ENCODE results near the gene UBE2O. TPM values are rescaled to one million over a fixed set of nuclear protein-coding genes. Genes with fewer than 3 reads are reported as not detected.
"Not testable (repeated sequence)": the region's sequence is repeated elsewhere in the genome, so short reads cannot be mapped to it uniquely, and the experiment has no call there.

Gene UBE2O
- total RNA-seq, 1 donor from 2014 or later = 20.9 TPM

DNA sequence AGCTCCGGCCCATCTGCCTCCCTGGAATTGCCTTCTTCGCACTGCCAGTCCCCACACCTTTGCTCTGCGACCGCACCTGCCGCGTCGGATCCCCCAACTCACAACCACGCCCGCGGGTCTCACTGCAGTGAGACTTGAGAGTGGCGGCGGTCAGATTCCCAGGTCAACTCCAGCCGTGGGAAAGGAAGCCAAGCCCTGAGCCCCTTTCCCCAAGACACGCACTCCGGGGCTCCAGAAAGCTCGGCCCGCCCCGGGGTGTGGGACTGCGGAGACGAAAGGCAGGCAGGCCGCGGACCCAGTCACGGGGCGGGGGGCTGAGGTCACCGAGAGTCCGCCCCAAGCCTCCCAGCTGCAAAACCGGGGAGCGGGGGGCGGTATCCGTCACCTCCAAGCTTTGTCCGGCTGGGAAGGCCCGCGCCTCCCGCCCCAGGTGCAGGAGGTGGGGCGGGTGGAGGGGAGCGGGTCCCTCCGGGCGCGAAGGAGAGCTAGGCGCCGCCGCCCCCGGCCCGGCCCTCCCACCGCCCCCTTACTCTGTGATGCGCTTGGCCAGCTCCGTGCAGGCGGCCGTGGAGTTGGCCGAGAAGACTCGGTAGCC lies 99.9 kb downstream of the UBE2O start:
- H3K27ac ChIP-seq (ENCODE audit: low read depth, low read length) = peak overlapping the region; percentile 93
- peak overlapping the region; percentile 70 to 95 (median 93) for H3K4me3 ChIP-seq (ENCODE audit: low read length in 3 of 3)
- H3K9ac ChIP-seq (ENCODE audit: low read depth in 1 of 3, low read length in 3 of 3) = peak overlapping the region; percentile 81 to 95 (median 87)
- no peaks in the 10 kb centered on the region for H3K36me3 ChIP-seq (ENCODE audit: control insufficient read depth in 3 of 3, insufficient read depth in 3 of 3, low read length in 3 of 3)
- no peaks in the 10 kb centered on the region for H3K9me3 ChIP-seq (ENCODE audit: control insufficient read depth in 3 of 3, low read length in 3 of 3)
- no peaks in the 10 kb centered on the region for H3K27me3 ChIP-seq (ENCODE audit: control insufficient read depth in 3 of 3, insufficient read depth in 3 of 3, low read length in 3 of 3)
- H3K4me1 ChIP-seq (ENCODE audit: control insufficient read depth in 3 of 3, insufficient read depth in 3 of 3, low read length in 3 of 3) = peaks cover 7 to 9% (median 9%) of the 10 kb centered on the region in 3 donors

DNA sequence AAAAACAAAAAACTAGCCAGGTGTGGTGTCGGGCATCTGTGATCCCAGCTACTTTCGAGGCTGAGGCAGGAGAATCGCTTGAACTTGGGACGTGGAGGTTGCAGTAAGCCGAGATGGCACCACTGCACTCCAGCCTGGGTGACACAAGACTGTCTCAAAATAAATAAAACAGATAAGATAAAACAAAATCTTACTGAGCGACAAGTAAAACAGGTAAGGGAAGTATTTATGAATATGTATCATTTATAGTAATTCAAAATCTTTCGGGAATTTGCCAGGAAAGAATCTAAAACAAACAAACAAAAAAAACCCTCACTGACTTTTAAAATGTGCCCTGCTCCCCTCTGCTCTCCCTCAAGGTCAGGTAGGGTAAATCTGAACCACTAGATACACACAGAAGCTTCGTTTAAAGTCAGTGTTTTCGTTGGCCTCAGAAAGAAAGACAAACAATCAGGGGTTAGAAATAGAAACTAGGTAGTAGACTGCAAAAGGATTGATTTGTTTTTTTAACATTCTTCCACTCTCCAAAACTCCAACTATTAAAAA lies 101.4 kb downstream of the UBE2O start:
- no peak overlapping the region for H3K9ac ChIP-seq (ENCODE audit: low read depth in 1 of 3, low read length in 3 of 3)
- H3K36me3 ChIP-seq (ENCODE audit: control insufficient read depth in 3 of 3, insufficient read depth in 3 of 3, low read length in 3 of 3) = peaks cover 4 to 9% (median 5%) of the 10 kb centered on the region in 3 donors
- peaks cover 7 to 9% (median 9%) of the 10 kb centered on the region in 3 donors for H3K4me1 ChIP-seq (ENCODE audit: control insufficient read depth in 3 of 3, insufficient read depth in 3 of 3, low read length in 3 of 3)
- no peaks in the 10 kb centered on the region for H3K9me3 ChIP-seq (ENCODE audit: control insufficient read depth in 3 of 3, low read length in 3 of 3)
- H3K4me3 ChIP-seq (ENCODE audit: low read length in 3 of 3) = no peak overlapping the region
- H3K27ac ChIP-seq (ENCODE audit: low read depth, low read length) = no peak overlapping the region
- no peaks in the 10 kb centered on the region for H3K27me3 ChIP-seq (ENCODE audit: control insufficient read depth in 3 of 3, insufficient read depth in 3 of 3, low read length in 3 of 3)

DNA sequence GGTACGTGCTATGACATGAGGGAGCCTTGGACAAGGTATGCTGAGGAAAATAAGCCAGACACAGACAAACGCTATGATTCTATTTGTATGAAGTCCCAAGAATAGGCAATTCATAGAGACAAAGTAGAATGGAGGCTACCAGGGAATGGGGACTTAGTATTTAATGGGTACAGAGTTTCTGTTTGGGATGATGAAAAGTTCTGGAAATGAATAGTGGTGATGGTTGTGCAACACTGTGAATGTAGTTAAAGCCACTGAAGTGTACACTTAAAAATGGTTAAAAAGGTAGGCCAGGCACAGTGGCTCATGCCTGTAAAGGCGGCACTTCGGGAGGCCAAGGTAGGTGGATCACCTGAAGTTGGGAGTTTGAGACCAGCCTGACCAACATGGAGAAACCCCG lies 102.5 kb downstream of the UBE2O start:
- Histone ChIP-seq H3K27me3 (ENCODE audit: control insufficient read depth in 3 of 3, insufficient read depth in 3 of 3, low read length in 3 of 3) (no peaks in the 10 kb centered on the region), H3K4me3 (ENCODE audit: low read length in 3 of 3) (no peak overlapping the region), H3K36me3 (ENCODE audit: control insufficient read depth in 3 of 3, insufficient read depth in 3 of 3, low read length in 3 of 3) (peaks cover 10 to 17% (median 13%) of the 10 kb centered on the region in 3 donors), H3K9ac (ENCODE audit: low read depth in 1 of 3, low read length in 3 of 3) (no peak overlapping the region), H3K27ac (ENCODE audit: low read depth, low read length) (no peak overlapping the region), H3K9me3 (ENCODE audit: control insufficient read depth in 3 of 3, low read length in 3 of 3) (no peaks in the 10 kb centered on the region), H3K4me1 (ENCODE audit: control insufficient read depth in 3 of 3, insufficient read depth in 3 of 3, low read length in 3 of 3) (peaks cover 7 to 9% (median 9%) of the 10 kb centered on the region in 3 donors)

DNA sequence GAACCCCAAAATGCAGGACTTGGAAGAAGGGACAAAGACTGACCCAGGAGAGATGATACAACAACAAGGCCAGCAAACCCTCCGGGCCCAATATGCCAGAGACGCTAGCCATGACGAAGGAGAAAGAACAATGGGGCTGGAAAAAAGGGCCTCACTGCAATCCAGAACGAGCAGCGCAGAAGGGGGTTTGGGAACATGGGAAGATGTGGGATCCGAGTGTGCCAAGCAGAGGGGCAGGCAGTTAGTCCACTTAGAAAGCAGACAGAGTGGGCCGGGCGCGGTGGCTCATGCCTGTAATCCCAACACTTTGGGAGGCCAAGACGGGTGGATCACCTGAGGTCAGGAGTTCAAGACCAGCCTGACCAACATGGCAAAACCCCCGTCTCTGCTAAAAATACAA lies 106.0 kb downstream of the UBE2O start:
- H3K9ac ChIP-seq (ENCODE audit: low read depth in 1 of 3, low read length in 3 of 3); H3K27ac ChIP-seq (ENCODE audit: low read depth, low read length); H3K4me1 ChIP-seq (ENCODE audit: control insufficient read depth in 3 of 3, insufficient read depth in 3 of 3, low read length in 3 of 3); H3K9me3 ChIP-seq (ENCODE audit: control insufficient read depth in 3 of 3, low read length in 3 of 3); H3K4me3 ChIP-seq (ENCODE audit: low read length in 3 of 3); H3K27me3 ChIP-seq (ENCODE audit: control insufficient read depth in 3 of 3, insufficient read depth in 3 of 3, low read length in 3 of 3): not testable (repeated sequence)
- peaks cover 19 to 29% (median 23%) of the 10 kb centered on the region in 3 donors for H3K36me3 ChIP-seq (ENCODE audit: control insufficient read depth in 3 of 3, insufficient read depth in 3 of 3, low read length in 3 of 3)

DNA sequence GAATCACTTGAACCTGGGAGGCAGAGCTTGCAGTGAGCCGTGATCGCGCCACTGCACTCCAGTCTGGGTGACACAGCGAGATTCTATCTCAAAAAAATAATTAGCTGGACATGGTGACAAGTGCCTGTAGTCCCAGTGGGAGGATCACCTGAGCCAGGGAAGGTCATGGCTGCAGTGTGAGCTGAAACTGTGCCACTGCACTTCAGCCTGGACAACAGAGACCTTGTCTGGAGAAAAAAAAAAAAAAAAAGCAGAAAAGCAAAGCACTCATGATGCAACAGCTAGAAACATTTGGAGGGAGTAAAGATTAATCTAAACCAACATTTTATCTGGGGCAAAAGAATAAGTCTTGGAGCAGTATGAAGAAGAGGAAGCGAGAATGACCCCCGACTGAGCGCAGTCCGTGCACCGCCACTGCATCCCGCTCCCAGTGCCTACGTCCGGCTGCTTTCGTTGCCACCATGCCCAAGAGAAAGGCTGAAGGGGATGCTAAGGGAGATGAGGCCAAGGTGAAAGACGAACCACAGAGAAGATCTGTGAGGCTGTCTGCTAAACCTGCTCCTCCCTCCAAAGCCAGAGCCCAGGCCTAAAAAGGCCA lies 107.5 kb downstream of the UBE2O start:
- Histone ChIP-seq H3K27me3 (ENCODE audit: control insufficient read depth in 3 of 3, insufficient read depth in 3 of 3, low read length in 3 of 3) (no peaks in the 10 kb centered on the region), H3K9ac (ENCODE audit: low read depth in 1 of 3, low read length in 3 of 3) (no peak overlapping the region), H3K9me3 (ENCODE audit: control insufficient read depth in 3 of 3, low read length in 3 of 3) (no peaks in the 10 kb centered on the region), H3K36me3 (ENCODE audit: control insufficient read depth in 3 of 3, insufficient read depth in 3 of 3, low read length in 3 of 3) (peaks cover 21 to 30% (median 24%) of the 10 kb centered on the region in 3 donors), H3K27ac (ENCODE audit: low read depth, low read length) (no peak overlapping the region), H3K4me3 (ENCODE audit: low read length in 3 of 3) (no peak overlapping the region), H3K4me1 (ENCODE audit: control insufficient read depth in 3 of 3, insufficient read depth in 3 of 3, low read length in 3 of 3) (no peaks in the 10 kb centered on the region)

DNA sequence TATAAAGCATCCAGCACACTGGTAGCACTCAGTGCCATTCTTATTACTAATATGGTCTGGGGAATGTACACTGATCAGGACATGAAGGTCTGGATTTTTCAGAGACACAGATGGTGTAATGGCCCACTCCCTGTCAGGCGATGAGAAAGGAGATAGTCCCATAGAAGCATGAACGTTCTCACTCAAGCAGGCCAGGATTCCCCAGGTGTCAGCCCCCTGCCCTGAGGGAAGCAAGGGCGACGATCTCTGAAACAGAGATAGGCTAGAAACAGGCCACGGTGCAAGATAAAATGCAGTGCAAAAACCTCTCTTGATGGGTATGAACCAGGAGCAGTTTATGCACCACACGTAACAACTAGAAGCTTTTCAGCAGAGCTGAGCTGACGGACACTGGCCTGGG lies 109.8 kb downstream of the UBE2O start:
- no peaks in the 10 kb centered on the region for H3K27me3 ChIP-seq (ENCODE audit: control insufficient read depth in 3 of 3, insufficient read depth in 3 of 3, low read length in 3 of 3)
- no peak overlapping the region for H3K27ac ChIP-seq (ENCODE audit: low read depth, low read length)
- H3K9me3 ChIP-seq (ENCODE audit: control insufficient read depth in 3 of 3, low read length in 3 of 3) = no peaks in the 10 kb centered on the region
- peaks cover 21 to 30% (median 24%) of the 10 kb centered on the region in 3 donors for H3K36me3 ChIP-seq (ENCODE audit: control insufficient read depth in 3 of 3, insufficient read depth in 3 of 3, low read length in 3 of 3)
- no peaks in the 10 kb centered on the region for H3K4me1 ChIP-seq (ENCODE audit: control insufficient read depth in 3 of 3, insufficient read depth in 3 of 3, low read length in 3 of 3)
- H3K9ac ChIP-seq (ENCODE audit: low read depth in 1 of 3, low read length in 3 of 3) = no peak overlapping the region
- no peak overlapping the region for H3K4me3 ChIP-seq (ENCODE audit: low read length in 3 of 3)

DNA sequence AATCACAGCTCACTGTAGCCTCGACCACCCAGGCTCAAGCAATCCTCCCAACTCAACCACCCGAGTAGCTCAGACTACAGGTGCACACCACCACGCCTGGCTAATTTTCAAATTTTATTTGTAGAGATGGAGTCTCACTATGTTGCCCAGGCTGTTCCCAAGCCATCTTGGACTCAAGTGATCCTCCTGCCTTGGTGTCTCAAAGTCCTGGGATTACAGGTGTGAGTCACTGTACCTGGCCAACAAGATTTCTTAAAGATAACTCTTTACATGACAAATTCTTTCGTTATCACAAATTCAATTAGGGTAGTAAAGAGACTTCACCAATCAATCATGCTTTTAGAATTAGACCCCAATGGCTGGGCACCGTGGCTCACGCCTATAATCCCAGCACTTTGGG lies 111.7 kb downstream of the UBE2O start:
- Histone ChIP-seq H3K36me3 (ENCODE audit: control insufficient read depth in 3 of 3, insufficient read depth in 3 of 3, low read length in 3 of 3) (peaks cover 17 to 24% (median 17%) of the 10 kb centered on the region in 3 donors), H3K9me3 (ENCODE audit: control insufficient read depth in 3 of 3, low read length in 3 of 3) (no peaks in the 10 kb centered on the region), H3K9ac (ENCODE audit: low read depth in 1 of 3, low read length in 3 of 3) (no peak overlapping the region), H3K27me3 (ENCODE audit: control insufficient read depth in 3 of 3, insufficient read depth in 3 of 3, low read length in 3 of 3) (no peaks in the 10 kb centered on the region), H3K4me3 (ENCODE audit: low read length in 3 of 3) (no peak overlapping the region), H3K4me1 (ENCODE audit: control insufficient read depth in 3 of 3, insufficient read depth in 3 of 3, low read length in 3 of 3) (no peaks in the 10 kb centered on the region), H3K27ac (ENCODE audit: low read depth, low read length) (no peak overlapping the region)

Other genes with a start within 250 kb of the UBE2O start
- 6.8 TPM for gene RNF157, start 212.7 kb downstream of the UBE2O start, total RNA-seq
- gene UBALD2, start 187.8 kb downstream of the UBE2O start, total RNA-seq = 2.6 TPM
- 2.1 TPM for gene QRICH2, start 144.9 kb downstream of the UBE2O start, total RNA-seq
- 24.0 TPM for gene PRPSAP1, start 99.2 kb downstream of the UBE2O start, total RNA-seq
- 2.1 TPM for gene SPHK1, start 68.5 kb downstream of the UBE2O start, total RNA-seq
- gene AANAT, start 14.5 kb upstream of the UBE2O start, total RNA-seq = not detected
- gene RHBDF2, start 48.3 kb upstream of the UBE2O start, total RNA-seq = 3.7 TPM
- gene CYGB, start 84.6 kb upstream of the UBE2O start, total RNA-seq = 8.9 TPM
- gene PRCD, start 86.9 kb upstream of the UBE2O start, total RNA-seq = 0.52 TPM
- 2.6 TPM for gene ST6GALNAC2, start 132.7 kb upstream of the UBE2O start, total RNA-seq
- gene ST6GALNAC1, start 190.6 kb upstream of the UBE2O start, total RNA-seq = not detected

Data from skeletal muscle tissue (tissue), 4 donors.